GM12873 (cell line): ENCODE measurements around the gene TMEM87A.

Experiments used
- TF ChIP-seq, protein P1 (sequence below): IDR thresholded peaks from 2 replicates; pipeline ENCODE4 v1.5.1; 2012; ENCODE audit warnings: low read depth, mild to moderate bottlenecking, moderate library complexity, low read length, control low read depth; ENCODE audit not compliant: insufficient read depth; ENCODE audit errors: missing control alignments

The TMEM87A gene

DNA sequence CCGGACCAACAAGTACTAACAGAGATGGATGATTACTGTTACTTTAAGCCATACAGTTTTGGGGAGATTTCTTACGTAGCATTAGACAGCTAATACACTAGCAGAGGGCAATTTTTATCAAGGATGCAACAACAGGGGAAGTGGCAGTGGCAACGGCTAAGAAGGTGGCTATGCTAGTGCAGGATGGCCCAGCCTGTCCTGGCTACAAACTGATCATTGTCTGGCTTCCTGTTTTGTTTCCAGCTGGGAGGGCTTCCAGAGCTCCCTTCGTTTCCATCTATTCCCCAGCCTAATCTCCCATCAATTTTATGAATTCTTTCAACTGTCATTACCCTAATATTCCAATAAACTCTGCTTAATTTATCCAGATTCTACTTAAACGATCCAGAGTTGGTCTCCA, 100.8 kb downstream of the TMEM87A start:
- TF ChIP-seq, protein P1, sequence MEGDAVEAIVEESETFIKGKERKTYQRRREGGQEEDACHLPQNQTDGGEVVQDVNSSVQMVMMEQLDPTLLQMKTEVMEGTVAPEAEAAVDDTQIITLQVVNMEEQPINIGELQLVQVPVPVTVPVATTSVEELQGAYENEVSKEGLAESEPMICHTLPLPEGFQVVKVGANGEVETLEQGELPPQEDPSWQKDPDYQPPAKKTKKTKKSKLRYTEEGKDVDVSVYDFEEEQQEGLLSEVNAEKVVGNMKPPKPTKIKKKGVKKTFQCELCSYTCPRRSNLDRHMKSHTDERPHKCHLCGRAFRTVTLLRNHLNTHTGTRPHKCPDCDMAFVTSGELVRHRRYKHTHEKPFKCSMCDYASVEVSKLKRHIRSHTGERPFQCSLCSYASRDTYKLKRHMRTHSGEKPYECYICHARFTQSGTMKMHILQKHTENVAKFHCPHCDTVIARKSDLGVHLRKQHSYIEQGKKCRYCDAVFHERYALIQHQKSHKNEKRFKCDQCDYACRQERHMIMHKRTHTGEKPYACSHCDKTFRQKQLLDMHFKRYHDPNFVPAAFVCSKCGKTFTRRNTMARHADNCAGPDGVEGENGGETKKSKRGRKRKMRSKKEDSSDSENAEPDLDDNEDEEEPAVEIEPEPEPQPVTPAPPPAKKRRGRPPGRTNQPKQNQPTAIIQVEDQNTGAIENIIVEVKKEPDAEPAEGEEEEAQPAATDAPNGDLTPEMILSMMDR, result no peak

DNA sequence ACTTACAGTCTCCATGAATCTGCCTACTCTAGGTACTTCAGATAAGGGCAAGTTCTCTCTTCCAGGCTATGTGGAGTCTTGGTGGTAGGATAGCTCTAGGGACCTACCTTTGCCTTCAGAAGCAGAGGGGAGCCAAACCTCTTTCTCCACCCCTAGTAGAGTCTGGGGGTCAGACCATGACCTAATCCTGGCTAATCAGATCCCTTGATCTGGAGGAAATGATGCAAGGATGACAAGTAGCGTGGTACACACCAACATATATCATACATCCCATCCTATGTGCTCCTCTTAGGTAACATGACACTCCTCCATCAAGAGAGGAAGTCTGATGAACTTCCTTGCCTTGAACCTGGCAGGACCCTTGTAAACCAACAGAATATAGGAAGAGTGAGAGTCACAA, 101.4 kb downstream of the TMEM87A start:
- TF ChIP-seq, protein P1, result no peak

DNA sequence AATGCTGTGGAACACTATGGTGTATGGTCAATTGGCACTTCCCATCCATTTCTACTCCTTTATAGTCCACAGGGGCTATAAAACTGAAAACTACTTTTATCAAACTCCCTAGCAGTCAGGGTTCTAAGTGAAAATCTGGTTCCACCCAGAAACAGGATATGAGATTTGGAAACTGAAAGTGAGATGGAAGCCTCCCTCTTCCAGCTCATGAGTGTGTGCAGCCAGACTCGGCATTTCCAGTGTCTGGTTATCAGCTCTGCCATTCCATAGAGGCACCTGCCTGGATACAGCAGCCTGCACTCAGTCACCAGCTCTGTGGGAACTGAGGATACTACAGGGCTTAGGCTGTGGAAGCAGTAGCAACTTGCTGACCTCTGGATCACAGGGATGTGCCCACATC, 102.1 kb downstream of the TMEM87A start:
- TF ChIP-seq, protein P1, result no peak

DNA sequence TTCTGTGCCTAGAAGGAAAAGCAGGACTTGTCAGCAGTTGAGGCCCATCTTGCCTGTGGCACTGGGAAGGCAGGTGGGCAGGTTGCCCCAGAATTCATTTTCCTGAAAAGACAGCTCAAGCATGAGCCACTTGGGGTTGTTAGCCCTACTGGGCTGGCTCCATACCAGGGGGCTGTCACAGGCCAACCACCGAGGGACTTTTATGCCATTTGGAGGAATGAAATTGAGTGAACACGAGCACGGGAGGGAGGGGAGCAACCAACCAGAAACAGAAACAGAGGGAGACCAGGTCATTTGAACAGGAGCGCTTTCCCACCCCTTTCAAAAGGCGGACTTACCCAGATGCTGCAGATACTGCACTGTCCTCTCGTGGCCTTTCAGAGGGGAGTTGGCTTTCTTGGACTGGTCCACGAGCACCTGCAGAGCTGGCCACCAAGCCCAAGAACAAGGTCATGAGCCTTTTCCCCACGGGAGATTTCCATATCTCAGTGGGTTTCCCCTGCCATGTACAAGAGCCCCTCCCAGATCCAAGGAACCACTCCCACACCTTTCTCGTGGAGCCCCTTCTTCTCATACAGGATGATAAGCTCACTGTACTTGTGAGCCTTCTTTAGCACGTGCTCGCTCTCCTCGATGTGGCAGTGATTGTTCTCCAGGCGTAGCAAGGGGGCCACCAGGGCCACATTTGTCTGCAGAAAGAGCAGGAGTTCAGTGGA, 106.8 kb downstream of the TMEM87A start:
- TF ChIP-seq, protein P1, result no peak

DNA sequence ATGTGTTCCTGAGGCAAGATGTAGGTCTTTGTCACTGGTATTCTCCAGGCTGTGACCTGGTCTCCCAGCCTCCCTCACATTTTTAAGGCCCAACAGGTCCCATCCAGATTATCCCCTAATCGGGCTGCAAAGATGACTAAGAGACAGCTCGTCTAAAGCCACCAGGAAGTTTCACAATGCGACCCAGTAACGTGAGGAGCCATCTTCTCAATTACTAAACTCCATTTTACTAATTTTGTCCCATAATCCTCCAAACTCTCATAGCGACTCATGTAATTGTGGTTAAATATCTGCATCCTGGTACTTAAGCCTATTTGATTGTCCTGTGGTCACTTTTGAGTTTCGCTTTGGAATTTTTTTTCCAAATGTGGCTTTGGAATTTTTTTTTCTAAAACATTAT, 108.1 kb downstream of the TMEM87A start:
- TF ChIP-seq, protein P1, result no peak

DNA sequence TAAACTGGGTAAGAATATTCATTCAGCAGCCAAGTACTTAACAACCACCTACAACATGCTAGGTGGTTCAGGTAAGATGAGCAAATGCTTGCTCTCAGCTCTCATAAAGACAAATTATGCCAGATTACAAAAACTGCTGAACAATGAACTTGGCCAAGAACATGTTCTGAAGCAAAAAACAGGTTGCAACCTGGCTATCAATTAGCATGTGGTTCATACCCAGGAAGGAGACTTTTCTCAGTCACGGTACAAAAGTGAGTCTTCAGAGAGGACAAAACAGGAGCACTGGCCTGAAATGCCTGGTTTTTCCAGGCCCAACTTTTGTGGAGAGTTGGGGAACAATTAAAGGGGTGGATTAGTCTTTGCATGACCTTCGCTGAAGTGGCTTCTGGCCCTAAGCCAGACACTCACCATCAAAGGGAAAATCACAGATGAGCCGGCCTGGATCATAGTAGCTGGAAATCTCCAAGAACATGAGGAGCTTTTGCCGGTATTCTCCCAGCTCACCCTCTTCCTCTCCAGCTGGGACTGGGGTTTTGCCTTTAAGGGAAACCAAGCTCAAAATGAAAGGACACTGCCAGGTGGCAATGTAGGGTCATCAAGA, 109.2 kb downstream of the TMEM87A start:
- TF ChIP-seq, protein P1, result no peak

DNA sequence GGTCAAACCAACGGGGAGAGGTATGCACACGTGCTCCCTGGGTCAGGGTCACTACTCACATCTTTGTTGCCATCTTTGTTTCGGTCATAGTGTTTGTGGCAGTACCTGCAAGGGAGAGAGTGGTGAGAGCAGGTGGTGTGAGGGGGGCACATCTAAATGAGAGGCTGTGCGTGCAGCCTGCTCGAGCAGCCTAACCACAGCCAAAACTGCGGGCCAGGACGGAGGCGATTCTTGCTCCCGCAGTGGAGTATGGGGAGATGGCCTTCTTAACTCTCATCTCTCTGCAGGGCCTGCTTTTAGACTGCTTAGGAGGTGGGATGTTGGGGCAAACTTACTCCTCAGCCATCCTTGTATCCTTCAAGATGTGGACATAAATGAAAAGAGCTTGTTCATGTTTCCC, 109.9 kb downstream of the TMEM87A start:
- TF ChIP-seq, protein P1, result no peak
